ENCODE data around the gene CDC42EP4.

- no peak for TF ChIP-seq MAX (CRISPR knock-in tag; IDR thresholded peaks at IDR 0.05)
- TF ChIP-seq POLR2A (conservative IDR thresholded peaks at IDR 0.05) = no peak
- no peak for TF ChIP-seq PHF8 (IDR thresholded peaks at IDR 0.05; ENCODE audit: borderline replicate concordance, low read length)
- TF ChIP-seq MTA3 (IDR thresholded peaks at IDR 0.05; ENCODE audit: borderline replicate concordance) = no peak
- TF ChIP-seq PHF20 (IDR thresholded peaks at IDR 0.05; ENCODE audit: partially characterized antibody) = no peak
- no peak for TF ChIP-seq CTCF (IDR thresholded peaks at IDR 0.05 in 2 of 3, conservative IDR thresholded peaks at IDR 0.05 in 1 of 3; ENCODE audit: insufficient read depth in 2 of 3, low read depth in 1 of 3, low read length in 3 of 3)
Measured at GRCh38 chr17:73262676-73263642, 48.8 kb downstream of the CDC42EP4 start.
